Tibial nerve (tissue), 4 donors: ENCODE data around the gene PRDM11. TPM values are rescaled to one million over a fixed set of nuclear protein-coding genes. Genes with fewer than 3 reads are reported as not detected.

Source experiments
- DNase-seq, 2 donors: peaks; one replicate each; pipeline ENCODE4 v3.0.0-alpha.2; 2019; ENCODE audit warnings: low spot score in 2 of 2
- H3K27ac ChIP-seq, 4 donors: fragments of 200-600 bp; sonication (generic) in 3 of 4; one replicate each; pipeline ENCODE4 v1.5.1; 2017 to 2019; ENCODE audit warnings: mild to moderate bottlenecking in 1 of 4
- H3K27me3 ChIP-seq, 2 donors: fragments of 200-600 bp; sonication (generic) in 1 of 2; one replicate each; pipeline versions ENCODE4 v1.5.1 to v1.6.0; 2017 to 2019
- H3K36me3 ChIP-seq, 3 donors: fragments of 200-600 bp; sonication (generic); one replicate each; pipeline ENCODE4 v1.5.1; 2018 to 2019
- H3K4me1 ChIP-seq, 4 donors: fragments of 200-600 bp; sonication (generic) in 3 of 4; one replicate each; pipeline ENCODE4 v1.5.1; 2017 to 2019
- H3K4me3 ChIP-seq, 4 donors: fragments of 200-600 bp; sonication (generic) in 3 of 4; one replicate each; pipeline ENCODE4 v1.5.1; 2017 to 2019; ENCODE audit warnings: mild to moderate bottlenecking in 1 of 4, moderate library complexity in 1 of 4
- H3K9me3 ChIP-seq, 4 donors: fragments of 200-600 bp; sonication (generic) in 3 of 4; one replicate each; pipeline ENCODE4 v1.5.1; 2017 to 2019
- EP300 ChIP-seq, 2 donors: sonication (generic); formaldehyde crosslinking; IDR thresholded peaks; one replicate each; pipeline ENCODE4 v1.6.1; 2017; ENCODE audit warnings: antibody characterized with exemption in 2 of 2, mild to moderate bottlenecking in 1 of 2
- POLR2A ChIP-seq, 2 donors: fragments of 450-650 bp; IDR thresholded peaks; one replicate each; pipeline ENCODE4 v1.6.1; 2017; ENCODE audit warnings: antibody characterized with exemption in 2 of 2, mild to moderate bottlenecking in 2 of 2, moderate library complexity in 2 of 2
- WGBS, 2 donors: methylation state at CpG; one replicate each; pipeline ENCODE4 v1.1.5; 2018; 5-methylcytosine and 5-hydroxymethylcytosine counted together
- total RNA-seq, 4 donors: library from RNA; depleted of rRNA; stranded (reverse); fragments of >200 nt; gene quantifications; one replicate each; pipeline ENCODE4 v1.1.0, GENCODE V29; 2016
- TF ChIP-seq, protein P1 (sequence below), 5 experiments: fragments of 200-600 bp in 3 of 5; fragments of 450-650 bp in 2 of 5; sonication (generic) in 3 of 5; IDR thresholded peaks; one replicate each; pipeline ENCODE4 v1.5.1; 2016 to 2019; ENCODE audit warnings: antibody characterized with exemption in 5 of 5, mild to moderate bottlenecking in 3 of 5, moderate library complexity in 2 of 5

The PRDM11 gene
- total RNA-seq, 4 donors from 2014 or later: 17.5 to 26.1 (median 25.8) TPM

DNA sequence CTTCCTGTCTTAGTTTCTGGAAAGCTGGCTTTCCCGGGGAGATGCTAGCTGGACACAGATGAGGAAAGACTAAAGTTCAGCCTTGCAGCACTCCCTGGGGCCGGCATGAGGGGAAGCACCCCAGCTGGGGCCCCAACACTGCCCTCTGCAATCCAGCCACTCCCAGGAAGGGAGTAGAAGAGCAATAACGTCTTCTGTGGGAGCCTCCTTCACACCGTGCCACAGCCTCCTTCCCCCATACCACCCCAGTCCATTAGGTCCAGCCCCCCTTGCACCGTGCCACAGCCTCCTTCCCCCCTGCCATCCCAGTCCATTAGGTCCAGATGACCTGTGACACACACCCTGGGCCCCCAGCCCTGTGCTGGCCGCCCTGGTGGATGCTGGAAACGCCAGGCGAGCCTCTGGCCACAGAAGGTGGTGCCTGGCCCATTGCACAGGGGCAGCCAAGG, 44.1 kb upstream of the PRDM11 start:
- H3K4me3 ChIP-seq: no peak overlapping the region
- no peak overlapping the region for H3K27ac ChIP-seq
- peaks cover 0 to 14% (median 9%) of the 10 kb centered on the region in 4 donors for H3K4me1 ChIP-seq
- TF ChIP-seq EP300 (IDR thresholded peaks at IDR 0.05) (no peak), POLR2A (IDR thresholded peaks at IDR 0.05) (no peak)
- TF ChIP-seq, protein P1, sequence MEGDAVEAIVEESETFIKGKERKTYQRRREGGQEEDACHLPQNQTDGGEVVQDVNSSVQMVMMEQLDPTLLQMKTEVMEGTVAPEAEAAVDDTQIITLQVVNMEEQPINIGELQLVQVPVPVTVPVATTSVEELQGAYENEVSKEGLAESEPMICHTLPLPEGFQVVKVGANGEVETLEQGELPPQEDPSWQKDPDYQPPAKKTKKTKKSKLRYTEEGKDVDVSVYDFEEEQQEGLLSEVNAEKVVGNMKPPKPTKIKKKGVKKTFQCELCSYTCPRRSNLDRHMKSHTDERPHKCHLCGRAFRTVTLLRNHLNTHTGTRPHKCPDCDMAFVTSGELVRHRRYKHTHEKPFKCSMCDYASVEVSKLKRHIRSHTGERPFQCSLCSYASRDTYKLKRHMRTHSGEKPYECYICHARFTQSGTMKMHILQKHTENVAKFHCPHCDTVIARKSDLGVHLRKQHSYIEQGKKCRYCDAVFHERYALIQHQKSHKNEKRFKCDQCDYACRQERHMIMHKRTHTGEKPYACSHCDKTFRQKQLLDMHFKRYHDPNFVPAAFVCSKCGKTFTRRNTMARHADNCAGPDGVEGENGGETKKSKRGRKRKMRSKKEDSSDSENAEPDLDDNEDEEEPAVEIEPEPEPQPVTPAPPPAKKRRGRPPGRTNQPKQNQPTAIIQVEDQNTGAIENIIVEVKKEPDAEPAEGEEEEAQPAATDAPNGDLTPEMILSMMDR (IDR thresholded peaks at IDR 0.05): no peak
- DNase-seq: peak in 1 of 2 donors; percentile 4
- peaks cover 0 to 19% of the 10 kb centered on the region in 2 donors for H3K27me3 ChIP-seq
- no peaks in the 10 kb centered on the region for H3K9me3 ChIP-seq
- whole genome bisulfite sequencing, 2 donors: 41 to 44% methylated on average over 5 to 8 of the region's 8 CpGs
- no peaks in the 10 kb centered on the region for H3K36me3 ChIP-seq

DNA sequence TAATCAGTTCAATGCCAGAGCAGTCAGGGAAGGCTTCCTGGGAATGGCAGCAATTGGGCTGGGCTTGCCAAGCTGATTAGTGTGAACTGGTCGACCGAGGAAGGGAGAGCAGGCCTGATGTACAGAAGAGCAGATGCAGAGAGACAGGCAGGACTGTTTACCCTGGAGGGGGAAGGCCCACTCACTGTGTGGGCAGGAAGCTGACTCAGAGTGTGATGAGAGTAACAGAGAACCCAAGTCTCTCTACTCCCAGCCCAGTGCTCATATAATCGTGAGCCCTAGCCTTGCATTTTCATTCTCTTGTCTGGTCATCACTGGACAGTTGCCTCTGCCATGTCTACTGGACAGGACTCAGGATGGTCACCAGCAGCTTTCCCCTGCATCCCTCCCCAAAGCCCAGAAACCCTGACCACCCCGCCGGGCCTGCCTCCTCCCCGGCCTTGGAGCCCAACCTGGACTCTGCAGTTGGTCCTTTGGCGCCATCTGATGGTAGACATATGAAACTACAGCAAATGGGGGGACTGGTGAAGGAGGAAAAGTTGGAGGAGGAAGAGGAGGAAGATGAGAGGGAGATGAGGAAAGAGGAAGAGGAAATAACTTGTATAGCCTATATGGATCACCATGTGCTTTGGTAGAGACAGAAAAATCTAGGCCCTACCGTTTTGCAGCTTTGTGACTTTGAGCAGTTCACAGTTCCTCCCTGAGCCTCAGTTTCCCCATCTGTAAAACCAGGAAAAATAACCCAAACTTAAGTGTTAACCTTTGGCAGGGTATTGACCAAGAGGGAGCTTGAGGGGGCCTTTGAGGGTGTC, 43.4 kb upstream of the PRDM11 start:
- peaks cover 0 to 14% (median 9%) of the 10 kb centered on the region in 4 donors for H3K4me1 ChIP-seq
- peaks cover 0 to 19% of the 10 kb centered on the region in 2 donors for H3K27me3 ChIP-seq
- no peak overlapping the region for H3K27ac ChIP-seq
- TF ChIP-seq POLR2A (IDR thresholded peaks at IDR 0.05): no peak
- TF ChIP-seq, protein P1 (IDR thresholded peaks at IDR 0.05): peak; percentile 86 to 97 (median 92)
- no peaks in the 10 kb centered on the region for H3K36me3 ChIP-seq
- H3K9me3 ChIP-seq: no peaks in the 10 kb centered on the region
- peak in 1 of 2 donors; percentile 42 for DNase-seq
- 21 to 27% methylated on average over 8 of the region's 8 CpGs for WGBS, 2 donors
- no peak overlapping the region for H3K4me3 ChIP-seq

DNA sequence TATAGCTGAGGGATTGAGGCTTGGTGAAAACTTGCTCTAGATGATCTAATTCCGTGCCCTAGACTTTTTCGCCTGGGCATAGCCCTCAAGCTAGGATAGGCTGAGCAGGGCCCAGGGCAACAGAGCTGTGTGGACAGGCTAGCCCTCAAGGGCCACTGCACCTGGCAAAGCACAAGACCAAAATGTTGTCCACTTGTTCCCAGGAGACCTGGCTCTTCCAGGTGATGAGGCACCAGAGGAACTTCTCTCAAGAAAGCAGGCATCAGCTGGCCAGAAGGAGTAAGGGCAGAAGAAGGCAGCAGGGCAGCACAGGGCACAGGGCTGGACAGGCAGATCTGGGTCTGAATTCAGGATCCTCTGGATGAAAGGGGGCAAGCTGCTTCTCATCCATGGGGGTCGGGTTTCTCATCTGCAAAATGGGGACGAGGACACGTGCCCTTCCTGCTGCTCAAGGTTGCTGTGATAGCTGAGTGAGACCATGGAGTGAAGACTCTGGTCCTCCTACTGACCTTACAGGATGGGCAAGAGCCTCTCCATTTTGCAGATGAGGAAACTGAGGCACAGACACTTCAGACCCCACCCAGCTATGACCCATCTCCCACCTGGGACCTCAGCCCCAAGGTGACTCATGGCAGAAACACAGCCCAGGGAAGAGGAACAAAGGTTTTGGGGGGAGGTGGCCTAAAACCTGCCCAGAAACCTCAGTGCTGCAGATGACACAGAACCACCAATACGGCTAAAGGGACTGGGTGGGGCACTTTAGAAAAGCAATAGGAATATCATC, 42.2 kb upstream of the PRDM11 start:
- DNase-seq: no peak
- Histone ChIP-seq H3K4me1 (peaks cover 0 to 14% (median 9%) of the 10 kb centered on the region in 4 donors), H3K9me3 (no peaks in the 10 kb centered on the region), H3K27me3 (peaks cover 0 to 13% of the 10 kb centered on the region in 2 donors), H3K36me3 (no peaks in the 10 kb centered on the region), H3K27ac (no peak overlapping the region), H3K4me3 (no peak overlapping the region)
- WGBS, 2 donors: 80 to 91% methylated on average over 4 to 6 of the region's 6 CpGs
- TF ChIP-seq EP300 (IDR thresholded peaks at IDR 0.05) (no peak), POLR2A (IDR thresholded peaks at IDR 0.05) (no peak)
- TF ChIP-seq, protein P1 (IDR thresholded peaks at IDR 0.05): no peak

DNA sequence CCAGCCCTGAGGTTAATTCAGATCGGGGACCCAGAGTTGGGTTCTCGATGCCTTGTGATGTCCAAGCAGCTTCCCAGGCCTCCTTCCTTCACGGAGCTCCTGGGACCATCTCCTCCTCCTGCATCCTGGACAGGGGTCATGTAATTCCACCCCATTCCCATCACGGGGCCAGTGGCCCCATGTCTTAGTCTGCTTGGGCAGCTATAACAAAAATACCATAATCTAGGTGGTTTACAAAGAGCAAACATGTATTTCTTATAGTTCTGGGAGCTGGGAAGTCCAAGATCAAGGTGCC, 41.7 kb upstream of the PRDM11 start:
- Histone ChIP-seq H3K4me1 (peaks cover 0 to 14% (median 9%) of the 10 kb centered on the region in 4 donors), H3K4me3 (no peak overlapping the region), H3K9me3 (no peaks in the 10 kb centered on the region), H3K27me3 (peaks cover 0 to 13% of the 10 kb centered on the region in 2 donors), H3K27ac (no peak overlapping the region), H3K36me3 (no peaks in the 10 kb centered on the region)
- DNase-seq: no peak
- WGBS, 2 donors: 76 to 77% methylated on average over 4 of the region's 4 CpGs
- TF ChIP-seq EP300 (IDR thresholded peaks at IDR 0.05) (no peak), POLR2A (IDR thresholded peaks at IDR 0.05) (no peak)
- TF ChIP-seq, protein P1 (IDR thresholded peaks at IDR 0.05): no peak
